Measurements from ENCODE around the gene PHIP. TPM values are rescaled to one million over a fixed set of nuclear protein-coding genes. Genes with fewer than 3 reads are reported as not detected.
"Not testable (repeated sequence)": the region's sequence is repeated elsewhere in the genome, so short reads cannot be mapped to it uniquely, and the experiment has no call there.

PHIP gene
- total and polyA plus RNA-seq, 9 donors = 11.2 to 38.5 (median 27.3) TPM

GRCh38 chr6:79115553-79116182 lies 37.6 kb upstream of the PHIP start:
- Histone ChIP-seq H3K9me3 (no peaks in the 10 kb centered on the region), H3K27ac (no peak overlapping the region), H3K4me3 (no peak overlapping the region), H3K4me1 (ENCODE audit: insufficient read depth) (no peaks in the 10 kb centered on the region), H3K36me3 (no peaks in the 10 kb centered on the region), H3K27me3 (no peaks in the 10 kb centered on the region)
- TF ChIP-seq EP300 (IDR thresholded peaks at IDR 0.05) (no peak), POLR2A (IDR thresholded peaks at IDR 0.05) (no peak), CTCF (IDR thresholded peaks at IDR 0.05) (no peak)
- intact Hi-C loops (cut with DNase I) = no loop called here
- 38 to 61% (median 58%) methylated on average over 2 of the region's 2 CpGs for WGBS, 3 donors
- no peak for DNase-seq

- DNase-seq = no peak
- intact Hi-C loops (cut with DNase I) = no loop called here
- Histone ChIP-seq H3K27me3 (no peaks in the 10 kb centered on the region), H3K4me3 (no peak overlapping the region), H3K4me1 (ENCODE audit: insufficient read depth) (no peaks in the 10 kb centered on the region), H3K27ac (no peak overlapping the region), H3K36me3 (no peaks in the 10 kb centered on the region), H3K9me3 (no peaks in the 10 kb centered on the region)
- TF ChIP-seq POLR2A (IDR thresholded peaks at IDR 0.05) (no peak), EP300 (IDR thresholded peaks at IDR 0.05) (no peak), CTCF (IDR thresholded peaks at IDR 0.05) (no peak)
These were observed 33.5 kb upstream of the PHIP start for GRCh38 chr6:79111549-79111948.

GRCh38 chr6:79101164-79101563 lies 23.1 kb upstream of the PHIP start:
- Histone ChIP-seq H3K27ac (no peak overlapping the region), H3K36me3 (no peaks in the 10 kb centered on the region), H3K9me3 (no peaks in the 10 kb centered on the region), H3K4me1 (ENCODE audit: insufficient read depth) (no peaks in the 10 kb centered on the region), H3K4me3 (no peak overlapping the region), H3K27me3 (no peaks in the 10 kb centered on the region)
- WGBS, 3 donors = 94 to 97% (median 95%) methylated on average over 2 of the region's 2 CpGs
- intact Hi-C loops (cut with DNase I) = no loop called here
- TF ChIP-seq CTCF (IDR thresholded peaks at IDR 0.05) (no peak), POLR2A (IDR thresholded peaks at IDR 0.05) (no peak), EP300 (IDR thresholded peaks at IDR 0.05) (no peak)
- DNase-seq = no peak

- no peak overlapping the region for H3K27ac ChIP-seq
- 86 to 95% (median 87%) methylated on average over 2 of the region's 2 CpGs for WGBS, 3 donors
- TF ChIP-seq EP300 (IDR thresholded peaks at IDR 0.05) (no peak), POLR2A (IDR thresholded peaks at IDR 0.05) (no peak)
- H3K27me3 ChIP-seq = no peaks in the 10 kb centered on the region
- no peaks in the 10 kb centered on the region for H3K9me3 ChIP-seq
- H3K36me3 ChIP-seq = no peaks in the 10 kb centered on the region
- H3K4me1 ChIP-seq (ENCODE audit: insufficient read depth) = no peaks in the 10 kb centered on the region
- no peak overlapping the region for H3K4me3 ChIP-seq
- intact Hi-C loops (cut with DNase I) = no loop called here
- DNase-seq = no peak
These were observed 22.2 kb upstream of the PHIP start for GRCh38 chr6:79100304-79100703.

GRCh38 chr6:79094938-79095337 lies 16.9 kb upstream of the PHIP start:
- H3K4me1 ChIP-seq (ENCODE audit: insufficient read depth) = no peaks in the 10 kb centered on the region
- H3K4me3 ChIP-seq = no peak overlapping the region
- no peaks in the 10 kb centered on the region for H3K9me3 ChIP-seq
- no peaks in the 10 kb centered on the region for H3K36me3 ChIP-seq
- H3K27ac ChIP-seq = no peak overlapping the region
- DNase-seq = no peak
- no peaks in the 10 kb centered on the region for H3K27me3 ChIP-seq
- intact Hi-C loops (cut with DNase I) = no loop called here
- TF ChIP-seq POLR2A (IDR thresholded peaks at IDR 0.05) (no peak), EP300 (IDR thresholded peaks at IDR 0.05) (no peak), CTCF (IDR thresholded peaks at IDR 0.05) (no peak)

- H3K27me3 ChIP-seq; intact Hi-C loops (cut with DNase I); H3K4me3 ChIP-seq; H3K27ac ChIP-seq; H3K9me3 ChIP-seq; H3K4me1 ChIP-seq (ENCODE audit: insufficient read depth); H3K36me3 ChIP-seq; DNase-seq: not testable (repeated sequence)
- WGBS, 3 donors = 75 to 79% (median 78%) methylated on average over 5 of the region's 5 CpGs
These were observed 13.7 kb upstream of the PHIP start for GRCh38 chr6:79091801-79092200.
